GM03348 (cell line): ENCODE measurements around the gene PABPC1L2B.
"Not testable (repeated sequence)": the region's sequence is repeated elsewhere in the genome, so short reads cannot be mapped to it uniquely, and the experiment has no call there.

Source experiments
- DNase-seq: peaks from one replicate; pipeline ENCODE4 v3.0.0; 2012; ENCODE audit warnings: low spot score

The PABPC1L2B gene

DNA sequence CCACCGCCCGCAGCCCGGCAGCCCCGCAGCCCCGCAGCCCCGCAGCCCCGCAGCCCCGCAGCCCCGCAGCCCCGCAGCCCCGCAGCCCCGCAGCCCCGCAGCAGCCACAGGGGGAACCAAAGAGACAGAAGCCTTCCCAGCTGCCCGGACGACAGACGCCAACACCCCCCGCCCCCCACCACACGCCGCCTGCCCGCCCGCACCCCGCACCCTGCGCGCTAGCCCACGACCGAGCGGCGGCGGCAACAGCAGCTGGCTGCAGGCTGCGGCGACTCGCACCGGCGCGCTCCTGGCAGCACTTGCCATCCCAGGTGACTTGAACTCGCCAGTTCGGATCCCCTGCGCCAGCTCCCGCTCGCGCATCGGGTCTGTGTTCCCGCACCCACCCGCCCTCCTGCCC lies at the start of gene PABPC1L2B:
Gene PABPC1L2B, plus strand, starts transcription at position 207 of the 400 bp plus-strand sequence. CDS start 704 bp downstream, outside the sequence.
- DNase-seq = not testable (repeated sequence)

DNA sequence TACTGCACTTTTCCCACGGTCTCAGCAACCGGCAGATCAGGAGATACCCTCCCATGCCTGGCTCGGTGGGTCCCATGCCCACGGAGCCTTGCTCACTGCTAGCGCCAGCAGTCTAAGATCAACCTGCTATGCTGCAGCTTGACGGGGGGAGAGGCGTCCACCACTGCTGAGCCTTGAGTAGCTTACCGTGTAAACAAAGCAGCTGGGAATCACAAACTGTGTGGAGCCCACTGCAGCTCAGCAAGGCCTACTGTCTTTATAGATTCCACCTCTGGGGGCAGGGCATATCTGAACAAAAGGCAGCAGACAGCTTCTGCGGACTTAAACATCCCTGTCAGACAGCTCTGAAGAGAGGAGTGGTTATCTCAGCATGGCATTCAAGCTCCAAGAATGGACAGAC lies 42.8 kb upstream of the PABPC1L2B start:
- DNase-seq = not testable (repeated sequence)

- not testable (repeated sequence) for DNase-seq
Observed at GRCh38 chrX:72971859-72972258, 30.9 kb upstream of the PABPC1L2B start.

DNA sequence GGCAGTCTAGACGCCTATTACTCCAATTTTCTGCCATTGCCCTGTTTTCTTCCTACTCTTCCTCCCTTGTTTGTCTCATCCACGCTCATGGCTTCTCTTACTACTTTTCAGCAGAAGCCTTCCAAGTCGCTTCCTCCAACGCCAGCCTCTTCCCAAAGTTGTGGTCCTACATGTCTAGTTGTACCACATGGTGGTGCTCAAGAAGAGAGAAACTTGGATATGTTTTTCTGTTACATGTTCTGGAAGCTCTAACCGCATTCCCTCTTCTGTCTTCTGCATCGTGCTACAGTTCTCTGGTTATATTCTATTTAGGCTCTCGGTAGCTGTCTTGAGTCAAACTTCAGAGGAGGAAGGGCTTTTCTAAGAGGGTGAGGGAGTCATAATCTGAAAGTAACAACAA lies 27.9 kb upstream of the PABPC1L2B start:
- not testable (repeated sequence) for DNase-seq

DNA sequence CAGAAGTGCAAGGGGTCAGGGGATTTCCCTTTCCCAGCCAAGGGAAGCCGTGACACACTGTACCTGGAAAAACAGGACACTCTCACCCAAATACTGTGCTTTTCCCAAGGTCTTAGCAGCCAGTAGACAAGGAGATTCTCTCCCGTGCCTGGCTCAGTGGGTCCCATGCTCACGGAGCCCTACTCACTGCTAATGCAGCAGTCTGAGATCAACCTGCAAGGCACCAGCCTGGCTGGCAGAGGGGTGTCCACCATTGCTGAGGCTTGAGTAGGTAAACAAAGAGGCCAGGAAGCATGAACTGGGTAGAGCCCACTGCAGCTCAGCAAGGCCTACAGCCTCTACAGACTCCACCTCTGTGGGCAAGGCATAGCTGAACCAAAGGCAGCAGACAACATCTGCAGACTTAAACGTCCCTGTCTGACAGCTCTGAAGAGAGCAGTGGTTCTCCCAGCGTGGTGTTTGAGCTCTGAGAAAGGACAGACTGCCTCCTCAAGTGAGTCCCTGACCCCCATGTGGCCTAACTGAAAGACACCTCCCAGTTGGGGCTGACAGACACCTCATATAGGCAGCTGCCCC lies 21.8 kb upstream of the PABPC1L2B start:
- not testable (repeated sequence) for DNase-seq

- DNase-seq = not testable (repeated sequence)
Observed at GRCh38 chrX:73004032-73004431, 1.3 kb downstream of the PABPC1L2B start.

DNA sequence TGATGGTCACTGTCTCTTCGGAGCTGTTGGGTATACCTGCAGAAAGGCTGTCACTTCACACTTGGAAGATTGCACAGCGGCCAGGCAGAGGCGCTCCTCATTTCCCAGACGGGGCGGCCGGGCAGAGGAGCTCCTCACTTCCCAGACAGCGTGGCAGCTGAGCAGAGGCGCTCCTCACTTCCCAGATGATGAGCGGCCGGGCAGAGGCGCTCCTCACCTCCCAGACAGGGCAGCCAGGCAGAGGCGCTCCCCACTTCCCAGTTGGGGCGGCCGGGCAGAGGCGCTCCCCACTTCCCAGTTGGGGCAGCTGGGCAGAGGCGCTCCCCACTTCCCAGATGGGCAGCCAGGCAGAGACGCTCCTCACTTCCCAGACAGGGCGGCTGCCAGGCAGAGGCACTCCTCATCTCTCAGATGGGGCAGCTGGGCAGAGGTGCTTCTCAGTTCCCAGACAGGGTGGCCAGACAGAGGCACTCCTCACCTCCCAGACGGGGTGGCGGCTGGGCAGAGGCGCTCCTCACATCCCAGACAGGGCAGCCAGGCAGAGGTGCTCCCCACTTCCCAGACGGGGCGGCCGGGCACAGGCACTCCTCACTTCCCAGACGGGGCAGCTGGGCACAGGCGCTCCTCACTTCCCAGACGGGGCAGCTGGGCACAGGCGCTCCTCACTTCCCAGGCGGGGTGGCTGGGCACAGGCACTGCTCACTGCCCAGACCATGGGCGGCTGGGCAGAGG lies 18.8 kb downstream of the PABPC1L2B start:
- DNase-seq = no peak

- DNase-seq = not testable (repeated sequence)
Observed at GRCh38 chrX:73022093-73022445, 19.3 kb downstream of the PABPC1L2B start.

DNA sequence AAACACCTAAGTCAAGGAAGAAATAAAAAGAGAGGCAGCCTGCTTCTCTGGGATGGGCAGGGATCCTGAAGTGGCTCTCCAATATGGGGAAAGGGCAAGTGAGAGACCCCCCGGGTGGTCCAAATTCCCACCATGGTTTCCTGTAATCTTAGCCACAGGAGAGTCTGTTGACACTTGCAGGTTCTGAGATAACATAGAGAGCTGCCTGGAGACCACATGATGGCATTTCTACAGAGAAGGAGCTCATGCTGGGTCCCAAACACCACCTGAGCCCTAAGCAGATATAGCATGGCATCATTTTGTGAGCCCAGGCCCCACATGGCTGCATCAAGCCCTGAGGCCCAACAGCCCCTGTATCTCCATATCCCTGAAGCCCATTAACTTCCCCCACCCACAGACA lies 26.1 kb downstream of the PABPC1L2B start:
- no peak for DNase-seq
